HUES64 (cell line): Measurements from ENCODE around the gene ASXL2.
"Not testable (repeated sequence)": the region's sequence is repeated elsewhere in the genome, so short reads cannot be mapped to it uniquely, and the experiment has no call there.

ENCODE experiments used
- H3K27ac ChIP-seq: 2 replicates; pipeline ENCODE4 v1.7.0; 2013; ENCODE audit warnings: low read depth, low read length, inconsistent platforms
- H3K27me3 ChIP-seq: 2 replicates; pipeline ENCODE4 v1.6.1; 2013; ENCODE audit warnings: mild to moderate bottlenecking, low read length; ENCODE audit not compliant: insufficient read depth
- H3K36me3 ChIP-seq: 2 replicates; pipeline ENCODE4 v1.6.1; 2013; ENCODE audit warnings: mild to moderate bottlenecking, low read length; ENCODE audit not compliant: insufficient read depth
- H3K4me1 ChIP-seq: 2 replicates; pipeline ENCODE4 v1.6.1; 2013; ENCODE audit warnings: mild to moderate bottlenecking, low read length, moderate library complexity; ENCODE audit not compliant: insufficient read depth
- H3K4me3 ChIP-seq: 2 replicates; pipeline ENCODE4 v1.5.1; 2013; ENCODE audit warnings: mild to moderate bottlenecking, low read length, moderate library complexity
- H3K9ac ChIP-seq: 2 replicates; pipeline ENCODE4 v1.6.1; 2013; ENCODE audit warnings: mild to moderate bottlenecking, low read depth, low read length
- H3K9me3 ChIP-seq: 2 replicates; pipeline ENCODE4 v1.6.1; 2013; ENCODE audit warnings: low read depth, low read length; ENCODE audit not compliant: insufficient read depth
- WGBS: fragments of 150-250, 120-280 bp; methylation state at CpG from one replicate; pipeline ENCODE4 v1.1.7; 2013; ENCODE audit warnings: missing lambda C conversion rate; 5-methylcytosine and 5-hydroxymethylcytosine counted together

Gene ASXL2

DNA sequence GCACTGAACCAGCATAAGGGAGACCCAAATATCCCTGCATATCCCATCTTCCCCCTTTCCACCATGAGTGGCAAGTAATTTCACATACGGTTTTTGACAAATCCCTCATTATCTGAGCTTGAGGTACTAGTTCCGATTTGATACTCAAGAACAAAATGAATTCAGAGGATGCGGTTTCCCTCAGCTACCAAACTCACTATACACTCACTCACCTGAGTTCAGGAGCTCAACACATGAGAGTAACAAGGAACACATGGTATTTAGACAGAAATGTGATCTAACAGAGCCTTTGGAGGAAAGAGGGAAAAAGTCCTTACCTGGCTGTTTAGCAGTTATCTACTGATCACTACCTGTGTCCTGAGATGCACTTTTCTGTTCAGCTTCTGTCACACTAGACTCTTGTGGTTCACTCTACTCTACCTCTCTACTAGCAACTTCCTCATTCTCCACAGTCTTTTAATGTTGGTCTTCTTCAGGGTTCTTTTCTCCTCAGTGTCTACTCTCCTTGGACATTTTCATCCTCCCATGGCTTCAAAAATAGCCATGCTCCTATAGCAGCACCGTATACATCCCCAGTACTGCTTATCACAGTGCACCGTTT, 25.1 kb downstream of the ASXL2 start:
- Histone ChIP-seq H3K27ac (no peak overlapping the region), H3K36me3 (no peaks in the 10 kb centered on the region), H3K27me3 (no peaks in the 10 kb centered on the region), H3K4me1 (peaks cover 11% of the 10 kb centered on the region; the same call in 1 of the 2 replicates), H3K9ac (no peak overlapping the region), H3K4me3 (no peak overlapping the region), H3K9me3 (no peaks in the 10 kb centered on the region)
- 95% methylated on average over 5 of the region's 5 CpGs for WGBS

DNA sequence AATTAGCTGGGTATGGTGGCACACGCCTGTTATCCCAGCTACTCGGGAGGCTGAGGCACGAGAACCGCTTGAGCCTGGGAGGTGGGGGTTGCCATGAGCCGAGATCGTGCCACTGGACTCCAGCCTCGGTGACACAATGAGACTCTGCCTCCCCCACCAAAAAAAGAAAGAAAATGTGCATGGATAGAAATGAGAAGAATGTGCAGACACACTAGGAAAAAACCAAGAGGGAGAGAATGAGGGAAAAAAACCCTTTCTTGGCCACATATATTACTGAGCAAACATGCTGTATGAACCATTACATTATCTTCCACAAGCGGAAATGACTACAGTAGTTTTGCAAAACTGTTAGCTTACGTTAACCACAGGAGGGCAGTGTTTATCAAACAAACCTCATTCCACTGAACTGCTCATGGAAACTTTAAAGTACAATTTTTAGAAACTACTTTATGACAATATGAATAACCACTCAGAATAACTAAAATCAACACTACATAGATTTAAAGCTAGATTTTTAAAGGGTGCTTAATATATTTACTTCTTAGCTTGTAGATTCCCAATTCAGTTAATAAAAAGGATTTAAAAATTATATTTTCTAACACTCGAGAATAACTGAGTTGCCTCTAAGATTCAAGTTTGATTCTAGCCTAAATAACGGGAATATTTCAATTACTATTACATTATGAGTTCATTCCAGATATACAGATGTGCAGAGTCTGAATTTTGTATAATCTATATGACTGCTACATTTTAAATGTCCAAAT, 26.4 kb downstream of the ASXL2 start:
- Histone ChIP-seq H3K4me3 (no peak overlapping the region), H3K27ac (no peak overlapping the region), H3K27me3 (no peaks in the 10 kb centered on the region), H3K36me3 (no peaks in the 10 kb centered on the region; the same call in 1 of the 2 replicates), H3K9ac (no peak overlapping the region), H3K4me1 (peaks cover 11% of the 10 kb centered on the region; the same call in 1 of the 2 replicates), H3K9me3 (no peaks in the 10 kb centered on the region)
- WGBS, result 69% methylated on average over 6 of the region's 11 CpGs

DNA sequence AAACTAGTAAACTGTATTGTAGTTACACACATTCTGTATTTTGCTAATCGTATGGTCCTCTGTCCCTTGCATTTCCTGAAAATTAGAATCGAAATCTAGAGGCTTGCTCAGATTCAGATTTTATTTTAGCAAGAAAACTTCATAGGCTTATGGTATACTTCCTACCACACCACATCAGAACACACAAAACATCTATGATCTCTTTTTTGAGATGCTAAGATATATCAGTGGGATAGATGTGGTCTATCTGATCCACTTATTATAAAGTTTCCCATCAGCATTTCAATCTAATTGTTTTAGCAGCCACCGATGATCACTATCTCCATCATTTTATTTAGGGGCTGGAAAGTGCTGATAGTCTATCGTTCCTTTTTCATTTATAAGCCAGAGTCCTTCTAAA, 27.9 kb downstream of the ASXL2 start:
- not testable (repeated sequence) for H3K27ac ChIP-seq, H3K9ac ChIP-seq, H3K4me3 ChIP-seq, H3K9me3 ChIP-seq, H3K27me3 ChIP-seq, H3K36me3 ChIP-seq
- peaks cover 11% of the 10 kb centered on the region; the same call in 1 of the 2 replicates for H3K4me1 ChIP-seq
- WGBS, result 98% methylated on average over 3 of the region's 4 CpGs

DNA sequence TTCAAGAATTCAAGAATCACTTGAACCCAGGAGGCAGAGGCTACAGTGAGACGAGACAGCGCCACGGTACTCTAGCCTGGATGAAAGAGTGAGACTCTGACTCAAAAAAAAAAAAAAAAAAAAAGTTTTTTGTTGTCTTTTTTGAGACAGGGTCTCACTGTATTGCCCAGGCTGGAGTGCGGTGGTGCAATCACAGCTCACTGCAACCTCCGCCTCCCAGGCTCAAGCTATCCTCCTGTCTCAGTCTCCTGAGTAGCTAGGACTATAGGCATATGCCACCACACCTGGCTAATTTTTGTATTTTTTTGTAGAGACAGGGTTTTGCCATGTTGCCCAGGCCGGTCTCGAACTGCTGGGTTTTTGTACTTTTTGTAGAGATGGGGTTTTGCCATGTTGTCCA, 28.9 kb downstream of the ASXL2 start:
- H3K9ac ChIP-seq, H3K27ac ChIP-seq, H3K36me3 ChIP-seq, H3K27me3 ChIP-seq, H3K4me3 ChIP-seq, H3K9me3 ChIP-seq: not testable (repeated sequence)
- H3K4me1 ChIP-seq, result peaks cover 11% of the 10 kb centered on the region; the same call in 1 of the 2 replicates
- 98% methylated on average over 7 of the region's 7 CpGs for WGBS

DNA sequence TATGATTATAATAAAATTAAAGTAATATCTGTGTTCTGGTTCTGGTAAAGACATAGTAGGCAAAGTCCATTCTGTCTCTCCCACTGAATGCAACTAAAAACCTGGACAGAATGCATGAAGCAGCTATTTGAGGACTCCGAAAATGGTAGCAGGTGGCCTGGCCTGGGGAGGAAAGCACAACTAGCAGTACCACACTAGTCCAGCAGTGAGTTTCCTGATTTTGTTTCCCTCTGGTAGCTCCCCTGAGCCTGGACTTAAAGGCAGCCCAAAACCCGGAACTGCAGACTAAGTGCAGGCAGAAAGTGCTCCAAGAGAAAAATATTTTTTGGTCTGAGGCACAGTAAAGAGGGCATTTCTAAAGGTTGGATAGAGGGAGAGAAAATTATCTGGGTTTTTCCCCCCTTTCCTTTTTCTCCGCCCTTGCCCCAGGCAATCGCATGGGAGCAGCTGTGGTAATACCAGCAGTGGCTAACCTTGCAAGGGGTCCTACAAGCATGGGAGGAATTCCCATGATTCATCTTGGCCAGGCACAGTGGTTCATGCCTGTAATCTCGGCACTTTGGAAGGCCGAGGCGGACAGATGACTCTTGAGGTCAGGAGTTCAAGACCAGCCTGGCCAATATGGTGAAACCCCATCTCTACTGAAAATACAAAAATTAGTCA, 32.3 kb downstream of the ASXL2 start:
- Histone ChIP-seq H3K4me1 (no peaks in the 10 kb centered on the region), H3K27me3 (no peaks in the 10 kb centered on the region), H3K27ac (no peak overlapping the region), H3K36me3 (peaks cover 26% of the 10 kb centered on the region), H3K4me3 (no peak overlapping the region), H3K9ac (no peak overlapping the region), H3K9me3 (no peaks in the 10 kb centered on the region)
- 95% methylated on average over 7 of the region's 7 CpGs for WGBS

DNA sequence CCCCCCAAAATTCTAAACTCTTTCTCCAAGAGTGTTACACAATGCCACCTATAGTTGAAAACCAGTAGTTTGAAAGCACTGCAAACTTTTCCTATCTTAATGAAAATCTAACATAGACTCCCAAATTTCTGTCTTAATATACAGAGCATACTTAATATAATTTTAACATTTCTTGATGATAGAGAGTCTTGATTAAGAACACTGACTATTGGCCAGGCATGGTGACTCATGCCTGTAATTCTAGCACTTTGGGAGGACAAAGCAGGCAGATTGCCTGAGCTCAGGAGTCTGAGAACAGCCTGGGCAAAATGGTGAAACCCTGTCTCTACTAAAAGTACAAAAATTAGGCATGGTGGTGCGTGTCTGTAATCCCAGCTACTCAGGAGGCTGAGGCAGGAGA, 34.2 kb downstream of the ASXL2 start:
- H3K9me3 ChIP-seq, result no peaks in the 10 kb centered on the region
- peaks cover 34% of the 10 kb centered on the region for H3K36me3 ChIP-seq
- WGBS, result 93% methylated on average over 1 of the region's 1 CpG
- no peaks in the 10 kb centered on the region for H3K4me1 ChIP-seq
- no peaks in the 10 kb centered on the region for H3K27me3 ChIP-seq
- no peak overlapping the region for H3K27ac ChIP-seq
- no peak overlapping the region for H3K9ac ChIP-seq
- no peak overlapping the region for H3K4me3 ChIP-seq

DNA sequence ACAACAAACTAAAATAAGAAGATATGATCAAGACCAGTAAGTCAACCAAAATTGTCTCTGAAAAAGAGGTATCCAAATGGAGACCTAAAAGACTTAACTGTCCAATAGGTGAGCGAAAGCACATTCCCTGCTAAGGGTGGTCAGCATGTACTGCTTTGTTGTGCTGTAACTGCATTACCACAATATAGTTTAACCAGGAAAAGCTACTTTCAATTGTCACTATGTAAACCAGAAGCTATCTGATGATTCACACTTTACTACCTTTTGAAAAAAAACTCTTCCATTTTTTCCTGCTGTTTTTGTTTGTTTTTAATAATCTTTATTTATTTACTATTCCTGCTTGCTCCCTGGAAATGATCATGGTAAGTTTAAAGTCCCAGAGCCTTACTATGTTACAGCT, 36.1 kb downstream of the ASXL2 start:
- WGBS, result 100% methylated on average over 1 of the region's 1 CpG
- Histone ChIP-seq H3K9me3 (no peaks in the 10 kb centered on the region), H3K36me3 (peaks cover 36% of the 10 kb centered on the region), H3K4me1 (no peaks in the 10 kb centered on the region), H3K27me3 (no peaks in the 10 kb centered on the region), H3K4me3 (no peak overlapping the region), H3K9ac (no peak overlapping the region), H3K27ac (no peak overlapping the region)

DNA sequence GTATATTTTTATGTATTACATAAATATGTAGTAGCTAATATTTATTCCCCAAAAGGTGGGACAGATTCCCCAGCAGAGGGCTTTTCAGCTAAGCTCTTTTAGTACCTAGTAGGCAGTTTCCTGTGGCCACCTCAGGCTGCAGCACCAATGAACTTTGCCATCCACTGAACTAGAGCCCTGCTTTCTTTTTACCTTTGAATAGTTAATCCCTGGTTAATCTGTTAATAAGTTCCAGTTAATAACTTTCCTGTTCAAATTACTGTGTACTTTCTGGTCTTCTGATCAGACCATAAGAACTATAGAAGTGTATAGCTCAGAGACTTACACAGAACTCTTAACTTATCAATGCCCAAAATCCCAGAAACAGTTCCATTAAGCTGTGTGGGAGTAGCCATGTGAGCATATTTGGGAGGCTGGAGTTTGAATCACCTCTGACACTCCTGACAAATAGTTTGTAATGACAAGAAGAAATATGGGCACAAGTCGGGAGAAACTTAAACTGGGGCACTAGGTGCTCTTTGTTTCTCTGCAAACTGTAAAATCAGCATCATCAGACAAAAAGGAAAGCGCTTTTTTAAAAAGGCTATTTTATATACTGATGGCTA, 40.0 kb downstream of the ASXL2 start:
- H3K4me1 ChIP-seq, result no peaks in the 10 kb centered on the region
- no peak overlapping the region for H3K9ac ChIP-seq
- no peak overlapping the region for H3K27ac ChIP-seq
- H3K9me3 ChIP-seq, result no peaks in the 10 kb centered on the region
- no peaks in the 10 kb centered on the region for H3K27me3 ChIP-seq
- H3K4me3 ChIP-seq, result no peak overlapping the region
- H3K36me3 ChIP-seq, result peaks cover 28% of the 10 kb centered on the region
- 96% methylated on average over 2 of the region's 2 CpGs for WGBS

DNA sequence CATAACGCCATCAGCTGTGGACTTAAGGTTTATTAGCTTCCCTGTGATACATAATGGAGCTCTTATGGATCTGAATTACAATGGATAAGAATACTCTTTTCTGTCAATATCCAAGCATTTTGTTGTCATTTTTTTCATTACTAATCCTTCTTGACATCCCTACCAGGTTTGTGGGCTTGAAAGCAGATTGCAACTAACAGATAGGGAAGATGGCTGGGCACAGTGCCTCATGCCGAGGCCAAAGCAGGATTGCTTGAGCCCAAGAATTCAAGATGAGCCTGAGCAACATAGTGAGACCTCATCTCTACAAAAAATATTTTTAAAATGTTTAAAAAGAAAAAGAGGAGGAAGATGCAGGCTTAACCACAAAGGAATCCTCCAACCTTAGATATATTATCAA, 42.4 kb downstream of the ASXL2 start:
- Histone ChIP-seq H3K9me3 (no peaks in the 10 kb centered on the region), H3K27me3 (no peaks in the 10 kb centered on the region), H3K9ac (no peak overlapping the region), H3K4me1 (no peaks in the 10 kb centered on the region), H3K36me3 (peaks cover 30% of the 10 kb centered on the region), H3K27ac (no peak overlapping the region), H3K4me3 (no peak overlapping the region)
- 96% methylated on average over 2 of the region's 2 CpGs for WGBS

DNA sequence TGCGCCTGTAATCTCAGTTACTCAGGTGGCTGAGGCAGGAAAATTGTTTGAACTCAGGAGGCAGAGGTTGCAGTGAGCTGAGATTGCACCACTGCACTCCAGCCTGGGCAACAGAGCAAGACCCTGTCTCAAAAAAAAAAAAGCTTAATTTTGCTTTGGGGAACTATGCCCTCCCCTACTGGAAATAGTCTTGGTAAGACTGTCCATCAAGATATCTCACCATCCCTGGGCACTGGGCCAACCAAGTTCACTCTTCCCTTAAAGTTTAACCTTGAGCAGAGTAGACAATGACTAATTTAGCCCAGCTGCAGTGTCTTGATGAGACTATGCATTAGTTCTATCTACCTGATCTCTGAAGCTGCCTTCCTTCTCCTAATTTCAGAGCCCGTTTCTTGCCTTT, 44.7 kb downstream of the ASXL2 start:
- WGBS, result 97% methylated on average over 2 of the region's 2 CpGs
- no peaks in the 10 kb centered on the region for H3K9me3 ChIP-seq
- no peak overlapping the region for H3K27ac ChIP-seq
- no peak overlapping the region for H3K9ac ChIP-seq
- H3K4me1 ChIP-seq, result no peaks in the 10 kb centered on the region
- H3K4me3 ChIP-seq, result no peak overlapping the region
- H3K36me3 ChIP-seq, result peaks cover 20% of the 10 kb centered on the region
- no peaks in the 10 kb centered on the region for H3K27me3 ChIP-seq

DNA sequence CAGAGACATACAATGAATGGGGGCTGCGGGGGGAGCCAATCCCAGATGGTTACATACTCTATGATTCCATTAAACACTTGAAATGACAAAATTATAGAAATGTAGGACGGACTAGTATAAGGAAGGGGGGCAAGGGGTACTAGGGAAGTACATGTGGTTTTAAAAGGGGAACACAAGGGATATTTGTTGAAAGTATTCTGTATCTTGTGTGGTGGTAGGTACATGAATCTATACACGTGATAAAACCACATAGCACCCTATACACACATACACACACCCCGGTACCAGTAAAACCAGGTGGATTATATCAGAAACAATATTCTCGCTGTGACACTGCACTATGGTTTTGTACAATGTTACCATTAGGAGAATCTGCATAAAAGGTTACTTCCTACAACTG, 45.4 kb downstream of the ASXL2 start:
- no peaks in the 10 kb centered on the region for H3K9me3 ChIP-seq
- H3K36me3 ChIP-seq, result peaks cover 19% of the 10 kb centered on the region
- WGBS, result 98% methylated on average over 4 of the region's 5 CpGs
- H3K27ac ChIP-seq, result no peak overlapping the region
- no peak overlapping the region for H3K4me3 ChIP-seq
- no peaks in the 10 kb centered on the region for H3K4me1 ChIP-seq
- H3K27me3 ChIP-seq, result no peaks in the 10 kb centered on the region
- H3K9ac ChIP-seq, result no peak overlapping the region
